Gastroesophageal sphincter (tissue), 4 donors: ENCODE measurements around the gene MYO1D. TPM values are rescaled to one million over a fixed set of nuclear protein-coding genes. Genes with fewer than 3 reads are reported as not detected.
A peak's percentile ranks its signal among the peaks of the same experiment; 100 is the strongest.

Source experiments
- ATAC-seq: fragments of 150-250 bp; one replicate; pipeline ENCODE4 v1.9.1; 2016; ENCODE audit warnings: mild to moderate bottlenecking, moderate library complexity
- H3K27ac ChIP-seq, 4 donors: fragments of 200-600 bp; sonication (generic) in 3 of 4; 1 replicate in 3 of 4; 2 replicates in 1 of 4; pipeline ENCODE4 v1.5.1; 2016 to 2019
- H3K27me3 ChIP-seq: fragments of 200-600 bp; sonication (generic); one replicate; pipeline ENCODE4 v1.5.1; 2019
- H3K36me3 ChIP-seq, 2 donors: fragments of 200-600 bp; sonication (generic); one replicate each; pipeline ENCODE4 v1.5.1; 2019; ENCODE audit warnings: control low read depth in 1 of 2
- H3K4me1 ChIP-seq, 3 donors: fragments of 200-600 bp; sonication (generic); 1 replicate in 2 of 3; 2 replicates in 1 of 3; pipeline ENCODE4 v1.5.1; 2016 to 2019; ENCODE audit warnings: control low read depth in 2 of 3
- H3K4me3 ChIP-seq, 2 donors: fragments of 200-600 bp; sonication (generic); one replicate each; pipeline ENCODE4 v1.5.1; 2019; ENCODE audit warnings: mild to moderate bottlenecking in 1 of 2, moderate library complexity in 1 of 2
- H3K9me3 ChIP-seq, 3 donors: fragments of 200-600 bp; sonication (generic); one replicate each; pipeline ENCODE4 v1.5.1; 2017 to 2019; ENCODE audit warnings: control low read depth in 2 of 3
- CTCF ChIP-seq, 4 experiments: fragments of 200-600 bp in 2 of 4; fragments of 450-650 bp in 2 of 4; sonication (generic) in 1 of 4; IDR thresholded peaks; one replicate each; pipeline ENCODE4 v1.5.1; 2017 to 2019; ENCODE audit warnings: antibody characterized with exemption in 4 of 4, mild to moderate bottlenecking in 2 of 4, moderate library complexity in 2 of 4
- EP300 ChIP-seq: sonication (generic); formaldehyde crosslinking; IDR thresholded peaks from one replicate; pipeline ENCODE4 v1.6.1; 2017; ENCODE audit warnings: antibody characterized with exemption, mild to moderate bottlenecking
- POLR2A ChIP-seq, 2 donors: fragments of 450-650 bp; IDR thresholded peaks; one replicate each; pipeline ENCODE4 v1.6.1; 2017; ENCODE audit warnings: antibody characterized with exemption in 2 of 2, mild to moderate bottlenecking in 2 of 2, moderate library complexity in 1 of 2
- POLR2AphosphoS5 ChIP-seq: sonication (generic); formaldehyde crosslinking; IDR thresholded peaks from one replicate; pipeline ENCODE4 v1.6.1; 2017; ENCODE audit warnings: antibody characterized with exemption
- WGBS, 2 donors: methylation state at CpG; one replicate each; pipeline ENCODE4 v1.1.5; 2018; ENCODE audit warnings: low coverage in 1 of 2; 5-methylcytosine and 5-hydroxymethylcytosine counted together
- total RNA-seq, 4 donors: library from RNA; depleted of rRNA; stranded (reverse); fragments of >200 nt; gene quantifications; one replicate each; pipeline ENCODE4 v1.1.0, GENCODE V29; 2016

MYO1D gene
- total RNA-seq, 4 donors from 2014 or later: 28.2 to 63.5 (median 47.2) TPM

- Histone ChIP-seq H3K9me3 (no peaks in the 10 kb centered on the region), H3K4me3 (no peak overlapping the region), H3K27me3 (no peaks in the 10 kb centered on the region), H3K4me1 (no peaks in the 10 kb centered on the region), H3K27ac (no peak overlapping the region), H3K36me3 (no peaks in the 10 kb centered on the region)
- 74 to 80% methylated on average over 3 of the region's 3 CpGs for WGBS, 2 donors
- ATAC-seq: no peak
- TF ChIP-seq POLR2A (IDR thresholded peaks at IDR 0.05) (no peak), EP300 (no peak)
Observed at GRCh38 chr17:32673964-32674363, 203.0 kb downstream of the MYO1D start.

GRCh38 chr17:32672711-32673110 is 204.2 kb downstream of the MYO1D start:
- TF ChIP-seq POLR2A (IDR thresholded peaks at IDR 0.05) (no peak), EP300 (no peak)
- no peak for ATAC-seq
- 44 to 50% methylated on average over 1 of the region's 1 CpG for WGBS, 2 donors
- no peaks in the 10 kb centered on the region for H3K9me3 ChIP-seq
- no peak overlapping the region for H3K27ac ChIP-seq
- H3K36me3 ChIP-seq: no peaks in the 10 kb centered on the region
- no peaks in the 10 kb centered on the region for H3K4me1 ChIP-seq
- H3K4me3 ChIP-seq: no peak overlapping the region
- no peaks in the 10 kb centered on the region for H3K27me3 ChIP-seq

- Histone ChIP-seq H3K27ac (no peak overlapping the region), H3K4me1 (no peaks in the 10 kb centered on the region), H3K36me3 (no peaks in the 10 kb centered on the region), H3K27me3 (no peaks in the 10 kb centered on the region), H3K4me3 (no peak overlapping the region), H3K9me3 (no peaks in the 10 kb centered on the region)
- WGBS, 2 donors: 67 to 100% methylated on average over 1 of the region's 1 CpG
- ATAC-seq: no peak
- no peak for TF ChIP-seq CTCF (IDR thresholded peaks at IDR 0.05)
- TF ChIP-seq POLR2AphosphoS5: no peak
- TF ChIP-seq POLR2A (IDR thresholded peaks at IDR 0.05): no peak
- no peak for TF ChIP-seq EP300
Observed at GRCh38 chr17:32671896-32672295, 205.0 kb downstream of the MYO1D start.

GRCh38 chr17:32664936-32665583 is 211.9 kb downstream of the MYO1D start:
- H3K4me3 ChIP-seq: no peak overlapping the region
- WGBS, 2 donors: 78 to 81% methylated on average over 9 of the region's 9 CpGs

GRCh38 chr17:32660496-32660985 is 216.4 kb downstream of the MYO1D start:
- Histone ChIP-seq H3K27me3 (no peaks in the 10 kb centered on the region), H3K4me3 (no peak overlapping the region), H3K9me3 (no peaks in the 10 kb centered on the region), H3K4me1 (peaks cover 0 to 15% (median 0%) of the 10 kb centered on the region in 3 donors), H3K27ac (no peak overlapping the region), H3K36me3 (peaks cover 0 to 6% of the 10 kb centered on the region in 2 donors)
- no peak for ATAC-seq
- 59 to 66% methylated on average over 5 of the region's 5 CpGs for WGBS, 2 donors
- TF ChIP-seq CTCF (IDR thresholded peaks at IDR 0.05): no peak
- no peak for TF ChIP-seq POLR2A (IDR thresholded peaks at IDR 0.05)
- no peak for TF ChIP-seq POLR2AphosphoS5
- TF ChIP-seq EP300: no peak

More at GRCh38 chr17:32664936-32665583, 211.9 kb downstream of the MYO1D start:
- Histone ChIP-seq H3K9me3 (no peaks in the 10 kb centered on the region), H3K27ac (no peak overlapping the region), H3K4me1 (no peaks in the 10 kb centered on the region), H3K27me3 (no peaks in the 10 kb centered on the region), H3K36me3 (no peaks in the 10 kb centered on the region)
- TF ChIP-seq POLR2A (IDR thresholded peaks at IDR 0.05): no peak
- no peak for ATAC-seq

- Histone ChIP-seq H3K36me3 (peaks cover 0 to 6% of the 10 kb centered on the region in 2 donors), H3K27ac (no peak overlapping the region), H3K4me1 (peaks cover 0 to 15% (median 0%) of the 10 kb centered on the region in 3 donors), H3K4me3 (no peak overlapping the region), H3K27me3 (no peaks in the 10 kb centered on the region), H3K9me3 (no peaks in the 10 kb centered on the region)
- TF ChIP-seq CTCF (IDR thresholded peaks at IDR 0.05): peak; percentile 67 to 86 (median 75)
- TF ChIP-seq EP300: no peak
- TF ChIP-seq POLR2A (IDR thresholded peaks at IDR 0.05): no peak
- no peak for TF ChIP-seq POLR2AphosphoS5
- WGBS, 2 donors: 23 to 37% methylated on average over 5 of the region's 5 CpGs
- ATAC-seq: no peak
Observed at GRCh38 chr17:32659419-32659842, 217.5 kb downstream of the MYO1D start.
